Endothelial cell (in vitro differentiated cells): Measurements from ENCODE around the gene SF3A1. TPM values are rescaled to one million over a fixed set of nuclear protein-coding genes. Genes with fewer than 3 reads are reported as not detected.
"Not testable (repeated sequence)": the region's sequence is repeated elsewhere in the genome, so short reads cannot be mapped to it uniquely, and the experiment has no call there.

Experiments
- DNase-seq: peaks from one replicate; pipeline ENCODE4 v3.0.0; 2021; ENCODE audit warnings: low spot score
- H3K27ac Mint-ChIP-seq: one replicate; pipeline ENCODE4 v1.8.0; 2021; ENCODE audit warnings: mixed read lengths, inconsistent platforms; ENCODE audit not compliant: unreplicated experiment
- H3K27me3 Mint-ChIP-seq: one replicate; pipeline ENCODE4 v1.8.0; 2021; ENCODE audit warnings: mild to moderate bottlenecking, moderate library complexity, mixed read lengths, inconsistent platforms; ENCODE audit not compliant: unreplicated experiment
- H3K36me3 Mint-ChIP-seq: one replicate; pipeline ENCODE4 v1.8.0; 2021; ENCODE audit warnings: mild to moderate bottlenecking, low read depth, mixed read lengths, inconsistent platforms; ENCODE audit not compliant: unreplicated experiment
- H3K4me1 Mint-ChIP-seq: one replicate; pipeline ENCODE4 v1.8.0; 2021; ENCODE audit warnings: mild to moderate bottlenecking, mixed read lengths, inconsistent platforms; ENCODE audit not compliant: unreplicated experiment
- H3K4me3 Mint-ChIP-seq: one replicate; pipeline ENCODE4 v1.8.0; 2021; ENCODE audit warnings: mild to moderate bottlenecking, mixed read lengths, inconsistent platforms; ENCODE audit not compliant: unreplicated experiment
- H3K9me3 Mint-ChIP-seq: one replicate; pipeline ENCODE4 v1.8.0; 2021; ENCODE audit warnings: mixed read lengths, inconsistent platforms; ENCODE audit not compliant: unreplicated experiment
- CTCF ChIP-seq: fragments of 200-600 bp; sonication (generic); IDR thresholded peaks from one replicate; pipeline ENCODE4 v1.5.0; 2021; ENCODE audit warnings: antibody characterized with exemption; ENCODE audit not compliant: unreplicated experiment
- long read RNA-seq: library from polyadenylated mRNA; unstranded; transcript quantifications from one replicate; pipeline ENCODE4 v2.0.0, GENCODE V29; 2020; ENCODE audit not compliant: unreplicated experiment
- total RNA-seq: library from RNA; stranded (reverse); fragmentation: NEBNext Ultra II Directional; extraction: Animal tissue kit (Norgen Biotek cat#: 25700); gene quantifications from one replicate; pipeline ENCODE4 v1.2.1, GENCODE V29; 2021; ENCODE audit not compliant: unreplicated experiment

The SF3A1 gene, protein sequence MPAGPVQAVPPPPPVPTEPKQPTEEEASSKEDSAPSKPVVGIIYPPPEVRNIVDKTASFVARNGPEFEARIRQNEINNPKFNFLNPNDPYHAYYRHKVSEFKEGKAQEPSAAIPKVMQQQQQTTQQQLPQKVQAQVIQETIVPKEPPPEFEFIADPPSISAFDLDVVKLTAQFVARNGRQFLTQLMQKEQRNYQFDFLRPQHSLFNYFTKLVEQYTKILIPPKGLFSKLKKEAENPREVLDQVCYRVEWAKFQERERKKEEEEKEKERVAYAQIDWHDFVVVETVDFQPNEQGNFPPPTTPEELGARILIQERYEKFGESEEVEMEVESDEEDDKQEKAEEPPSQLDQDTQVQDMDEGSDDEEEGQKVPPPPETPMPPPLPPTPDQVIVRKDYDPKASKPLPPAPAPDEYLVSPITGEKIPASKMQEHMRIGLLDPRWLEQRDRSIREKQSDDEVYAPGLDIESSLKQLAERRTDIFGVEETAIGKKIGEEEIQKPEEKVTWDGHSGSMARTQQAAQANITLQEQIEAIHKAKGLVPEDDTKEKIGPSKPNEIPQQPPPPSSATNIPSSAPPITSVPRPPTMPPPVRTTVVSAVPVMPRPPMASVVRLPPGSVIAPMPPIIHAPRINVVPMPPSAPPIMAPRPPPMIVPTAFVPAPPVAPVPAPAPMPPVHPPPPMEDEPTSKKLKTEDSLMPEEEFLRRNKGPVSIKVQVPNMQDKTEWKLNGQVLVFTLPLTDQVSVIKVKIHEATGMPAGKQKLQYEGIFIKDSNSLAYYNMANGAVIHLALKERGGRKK
- 139 TPM for total RNA-seq
- long read RNA-seq, full-length matches to known transcripts = 4 of 6 reads
- long read RNA-seq, partial matches to known transcripts = 1 of 6 reads
- long read RNA-seq, other reads (novel, unspliced or antisense) = 1 of 6 reads

DNA sequence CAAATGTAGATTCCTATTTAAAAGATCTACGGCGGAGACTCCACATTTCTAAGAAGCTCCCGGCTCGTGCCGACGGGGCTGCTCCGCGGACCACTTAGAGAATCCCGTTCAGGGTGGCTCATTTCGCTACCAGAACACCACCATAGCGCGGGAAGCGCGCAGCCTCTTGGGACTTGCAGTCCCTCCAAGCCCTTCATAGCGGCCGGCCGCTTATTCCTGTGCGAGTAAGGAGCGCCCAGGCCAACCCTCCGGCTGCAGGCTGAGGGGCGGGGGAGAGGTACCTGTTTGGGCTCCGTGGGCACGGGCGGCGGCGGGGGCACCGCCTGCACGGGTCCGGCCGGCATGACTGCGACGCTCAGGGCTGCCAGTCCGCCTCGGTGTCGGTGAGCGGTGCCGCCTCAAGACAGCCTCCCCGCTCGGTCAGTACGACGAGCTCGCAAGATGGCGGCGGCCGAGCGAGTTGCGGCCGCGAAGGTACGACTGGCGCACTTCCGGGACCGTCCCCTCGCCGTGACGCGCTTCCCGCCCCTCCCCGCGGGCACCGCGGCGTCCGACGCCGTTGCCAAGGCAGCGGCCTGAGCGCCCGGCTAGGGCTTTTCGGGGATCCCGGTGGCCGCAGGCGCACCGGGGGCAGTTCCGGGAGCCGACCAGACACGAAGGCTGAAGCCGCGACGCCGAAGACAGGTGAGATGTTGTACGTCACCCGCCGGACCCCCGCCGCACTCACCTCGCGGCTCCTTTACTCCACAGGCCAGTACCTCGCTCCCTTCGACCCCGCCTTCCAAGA, at the start of gene SF3A1, which contains the start of gene CCDC157:
SF3A1 (minus strand) TSS at position 446 of the 787 bp plus-strand sequence; CDS start at position 344, 102 bp downstream.
CCDC157 (plus strand) TSS at position 559 of the 787 bp plus-strand sequence. CDS start 8,994 bp downstream, outside the sequence.
- Mint-ChIP-seq H3K4me3 (peak within 1 kb of the TSS; percentile 99), H3K9me3 (no peaks in the 10 kb centered on the region), H3K27me3 (peaks cover 10% of the 10 kb centered on the region), H3K36me3 (peaks cover 18% of the 10 kb centered on the region), H3K27ac (peak within 1 kb of the TSS; percentile 96), H3K4me1 (peaks cover 24% of the 10 kb centered on the region)
- DNase-seq = peak; percentile 88
- no peak for TF ChIP-seq CTCF

DNA sequence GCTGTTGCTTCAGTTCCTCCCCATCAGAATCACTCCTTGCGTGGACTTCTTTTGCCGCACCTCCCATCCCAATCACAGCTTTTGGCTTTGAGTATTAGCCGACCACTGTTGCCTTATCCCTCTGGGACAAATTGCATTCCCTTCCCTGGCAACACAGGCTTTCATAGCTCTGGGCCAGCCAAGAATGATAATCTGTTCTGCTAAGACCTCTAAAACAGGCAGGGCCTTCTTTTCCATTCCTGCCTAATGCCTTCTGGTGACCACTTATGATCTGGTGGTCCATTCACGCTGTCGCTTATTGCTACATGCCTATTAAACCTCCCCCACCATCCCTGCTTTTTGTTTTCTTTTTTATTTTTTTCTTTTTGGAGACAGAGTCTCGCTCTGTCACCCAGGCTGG, 49.7 kb upstream of the SF3A1 start:
- H3K4me3 Mint-ChIP-seq = no peak overlapping the region
- H3K27ac Mint-ChIP-seq = no peak overlapping the region
- H3K4me1 Mint-ChIP-seq = peaks cover 7% of the 10 kb centered on the region
- no peaks in the 10 kb centered on the region for H3K9me3 Mint-ChIP-seq
- no peak for DNase-seq
- H3K36me3 Mint-ChIP-seq = peaks cover 7% of the 10 kb centered on the region
- H3K27me3 Mint-ChIP-seq = peaks cover 9% of the 10 kb centered on the region
- TF ChIP-seq CTCF = no peak

DNA sequence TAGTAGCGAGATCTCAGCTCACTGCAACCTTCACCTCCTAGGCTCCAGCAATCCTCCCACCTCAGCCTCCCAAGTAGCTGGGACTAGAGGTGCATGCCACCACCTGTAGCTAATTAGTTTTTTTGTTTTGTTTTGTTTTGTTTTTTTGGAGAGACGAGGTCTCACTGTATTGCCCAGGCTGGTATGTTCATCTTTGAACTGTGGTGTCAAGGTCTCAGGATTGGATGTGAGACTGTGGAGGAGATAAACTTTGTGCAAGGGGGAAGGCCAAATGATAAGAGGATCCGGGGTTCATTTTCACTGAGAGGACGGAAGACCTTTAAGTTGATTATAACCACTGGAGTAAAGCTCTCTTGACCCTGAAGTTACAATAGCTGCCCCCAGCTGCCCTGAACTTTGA, 49.0 kb upstream of the SF3A1 start:
- no peak for TF ChIP-seq CTCF
- Mint-ChIP-seq H3K36me3 (peaks cover 4% of the 10 kb centered on the region), H3K27me3 (peaks cover 9% of the 10 kb centered on the region), H3K27ac (no peak overlapping the region), H3K4me3 (no peak overlapping the region), H3K9me3 (no peaks in the 10 kb centered on the region), H3K4me1 (peaks cover 7% of the 10 kb centered on the region)
- DNase-seq = no peak

- Mint-ChIP-seq H3K36me3 (peaks cover 2% of the 10 kb centered on the region), H3K9me3 (no peaks in the 10 kb centered on the region), H3K4me1 (peaks cover 7% of the 10 kb centered on the region), H3K27me3 (peaks cover 9% of the 10 kb centered on the region), H3K27ac (no peak overlapping the region), H3K4me3 (no peak overlapping the region)
- no peak for TF ChIP-seq CTCF
- DNase-seq = no peak
Measured at GRCh38 chr22:30404307-30404706, 47.6 kb upstream of the SF3A1 start.

- H3K9me3 Mint-ChIP-seq, H3K4me3 Mint-ChIP-seq, H3K36me3 Mint-ChIP-seq, DNase-seq, H3K27ac Mint-ChIP-seq, H3K27me3 Mint-ChIP-seq: not testable (repeated sequence)
- H3K4me1 Mint-ChIP-seq = peaks cover 13% of the 10 kb centered on the region
Measured at GRCh38 chr22:30402766-30403104, 46.0 kb upstream of the SF3A1 start.
